ENCODE results near the gene IRF8.
"Not testable (repeated sequence)": the region's sequence is repeated elsewhere in the genome, so short reads cannot be mapped to it uniquely, and the experiment has no call there.

IRF8 gene, protein sequence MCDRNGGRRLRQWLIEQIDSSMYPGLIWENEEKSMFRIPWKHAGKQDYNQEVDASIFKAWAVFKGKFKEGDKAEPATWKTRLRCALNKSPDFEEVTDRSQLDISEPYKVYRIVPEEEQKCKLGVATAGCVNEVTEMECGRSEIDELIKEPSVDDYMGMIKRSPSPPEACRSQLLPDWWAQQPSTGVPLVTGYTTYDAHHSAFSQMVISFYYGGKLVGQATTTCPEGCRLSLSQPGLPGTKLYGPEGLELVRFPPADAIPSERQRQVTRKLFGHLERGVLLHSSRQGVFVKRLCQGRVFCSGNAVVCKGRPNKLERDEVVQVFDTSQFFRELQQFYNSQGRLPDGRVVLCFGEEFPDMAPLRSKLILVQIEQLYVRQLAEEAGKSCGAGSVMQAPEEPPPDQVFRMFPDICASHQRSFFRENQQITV

GRCh38 chr16:85898521-85899442 is at the start of gene IRF8:
Gene IRF8, plus strand, starts transcription at chr16:85899162. Its CDS starts 3,854 bp downstream, at chr16:85903016.
- peak; percentile 62 for DNase-seq

- DNase-seq: no peak
These were observed 49.6 kb upstream of the IRF8 start for GRCh38 chr16:85849388-85849787.

DNA sequence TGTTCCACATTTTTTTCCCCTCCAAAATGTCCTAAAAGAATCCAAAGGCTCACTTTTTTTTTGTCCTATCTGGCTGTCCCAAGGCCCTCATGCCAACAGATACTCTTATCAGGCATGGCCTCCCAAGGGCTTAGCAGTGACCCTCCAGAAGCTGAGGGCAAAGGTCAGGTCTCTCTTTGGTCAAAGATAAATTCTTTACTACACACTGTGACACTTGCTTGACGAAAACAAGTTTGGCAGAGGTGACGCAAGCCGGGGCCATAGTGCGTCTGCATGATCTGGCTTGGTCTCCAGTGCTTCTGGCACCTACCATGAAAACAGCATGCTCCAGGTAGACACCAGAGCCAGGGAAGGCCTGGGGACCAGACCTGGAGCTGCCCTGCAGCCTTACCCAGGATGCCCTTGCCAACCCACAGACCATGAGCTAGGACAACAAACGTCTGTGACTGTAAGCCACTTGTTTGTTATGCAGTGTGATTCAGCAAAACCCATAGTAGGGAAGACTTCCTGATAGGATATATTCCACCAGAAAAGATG is 48.5 kb upstream of the IRF8 start:
- DNase-seq: no peak

- DNase-seq: no peak
These were observed 47.8 kb upstream of the IRF8 start for GRCh38 chr16:85851034-85851785.

GRCh38 chr16:85853547-85854545 is 45.1 kb upstream of the IRF8 start:
- DNase-seq: no peak

DNA sequence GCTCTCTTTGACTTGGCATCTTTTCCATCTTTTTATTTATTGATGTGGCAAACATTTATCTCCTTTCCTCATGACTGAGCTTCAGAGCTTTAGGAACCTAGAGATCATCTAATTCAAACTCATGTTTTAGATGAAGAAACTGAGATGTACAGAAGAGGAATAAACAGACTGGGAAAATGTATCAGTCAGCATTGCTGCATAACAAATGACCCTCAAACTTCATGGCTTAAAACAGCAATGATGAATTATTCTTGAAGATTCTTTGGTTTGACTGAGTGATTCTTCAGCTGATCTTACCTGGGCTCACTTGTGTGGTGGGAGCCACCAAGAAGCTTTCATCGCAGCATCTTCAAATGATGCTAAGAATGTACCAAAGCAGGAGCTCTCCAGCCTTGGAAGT is 44.0 kb upstream of the IRF8 start:
- DNase-seq: no peak

GRCh38 chr16:85856079-85856478 is 42.9 kb upstream of the IRF8 start:
- no peak for DNase-seq

DNA sequence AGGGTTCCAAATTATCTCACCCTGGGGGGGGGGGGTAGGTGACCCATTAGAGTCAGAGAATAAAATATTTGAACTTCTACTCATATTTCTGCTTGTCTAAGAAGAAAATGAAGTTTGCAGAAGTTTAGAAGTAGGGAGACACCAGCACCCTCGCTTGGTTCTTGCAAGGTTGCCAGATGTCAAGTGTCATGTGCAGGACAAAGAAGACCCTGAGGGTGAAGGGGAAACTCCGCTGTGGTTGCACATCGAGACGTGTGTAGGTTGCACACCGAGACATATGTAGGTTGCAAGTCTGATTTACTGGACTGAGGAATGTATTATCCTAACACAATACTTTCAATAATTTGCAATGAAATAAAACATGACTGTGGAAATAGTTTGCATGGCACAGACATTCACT is 42.4 kb upstream of the IRF8 start:
- no peak for DNase-seq

GRCh38 chr16:85857406-85857805 is 41.6 kb upstream of the IRF8 start:
- no peak for DNase-seq

DNA sequence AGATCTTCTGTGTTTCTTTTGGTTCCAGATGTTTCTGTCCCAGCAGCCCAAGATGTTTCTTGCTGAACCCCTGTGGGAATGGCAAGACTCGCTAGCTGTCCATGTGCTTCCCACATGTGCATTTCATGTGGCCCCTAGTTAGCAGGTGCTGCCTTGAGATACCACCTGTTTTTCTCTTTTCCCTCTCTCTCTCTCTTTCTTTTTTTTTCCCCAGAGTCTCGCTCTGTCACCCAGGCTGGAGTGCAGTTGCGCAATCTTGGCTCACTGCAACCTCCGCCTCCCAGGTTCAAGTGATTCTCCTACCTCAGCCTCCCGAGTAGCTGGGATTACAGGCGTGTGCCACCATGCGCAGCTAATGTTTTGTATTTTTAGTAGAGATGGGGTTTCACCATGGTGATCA is 40.4 kb upstream of the IRF8 start:
- DNase-seq: not testable (repeated sequence)

DNA sequence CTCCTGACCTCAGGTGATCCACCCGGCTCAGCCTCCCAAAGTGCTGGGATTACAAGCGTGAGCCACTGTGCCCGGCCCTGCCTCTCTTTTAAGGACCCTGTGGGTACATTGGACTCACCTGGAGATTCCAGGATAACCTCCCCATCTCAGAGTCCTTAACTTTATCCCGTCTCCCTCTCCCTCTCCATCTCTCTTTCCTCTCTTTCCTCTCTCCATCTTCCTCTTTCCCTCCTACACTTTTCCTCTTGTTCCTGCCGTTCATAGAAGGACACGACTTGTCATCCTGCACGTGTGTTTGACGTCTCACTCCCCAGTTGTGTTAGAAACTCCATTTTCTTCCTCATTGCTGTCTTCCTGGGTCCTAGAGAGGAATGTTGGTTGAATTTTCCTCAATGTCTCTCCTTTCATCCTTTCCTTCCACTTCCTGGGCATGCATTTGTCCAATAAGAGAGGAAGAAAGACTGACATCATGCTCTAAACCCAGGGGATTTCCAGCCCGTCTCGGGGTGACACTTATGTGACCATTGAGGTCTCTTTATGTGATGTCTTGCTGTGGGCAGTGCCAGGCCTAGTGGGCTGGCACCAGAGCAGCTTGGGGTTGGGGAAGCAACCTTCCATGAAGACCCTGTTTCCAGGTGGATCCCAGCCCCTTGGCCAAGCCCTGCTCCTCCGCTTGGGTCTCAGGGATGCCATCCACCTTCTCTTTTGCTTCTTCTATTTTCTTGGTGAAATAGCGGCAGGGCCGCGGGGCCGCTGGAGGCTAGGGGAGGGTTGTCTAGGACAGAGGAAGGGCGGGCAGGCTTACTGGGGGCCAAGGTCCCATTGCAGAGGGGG is 39.8 kb upstream of the IRF8 start:
- no peak for DNase-seq

DNA sequence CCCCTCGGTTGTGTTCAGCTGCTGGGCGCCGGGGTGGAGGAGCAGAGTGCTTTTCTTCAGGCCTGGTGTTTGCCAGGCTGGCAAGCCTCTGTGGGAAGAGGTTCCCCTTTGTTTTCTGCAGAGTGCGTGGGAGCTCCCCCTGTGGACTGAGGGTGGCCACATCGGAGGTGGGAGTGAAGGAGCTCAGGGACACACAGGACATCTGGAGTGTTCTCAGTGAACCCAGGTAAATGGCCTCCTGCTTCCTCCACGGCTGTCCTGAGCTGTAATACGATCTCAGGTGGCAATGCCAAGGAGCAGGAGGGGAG is 39.2 kb upstream of the IRF8 start:
- no peak for DNase-seq

DNA sequence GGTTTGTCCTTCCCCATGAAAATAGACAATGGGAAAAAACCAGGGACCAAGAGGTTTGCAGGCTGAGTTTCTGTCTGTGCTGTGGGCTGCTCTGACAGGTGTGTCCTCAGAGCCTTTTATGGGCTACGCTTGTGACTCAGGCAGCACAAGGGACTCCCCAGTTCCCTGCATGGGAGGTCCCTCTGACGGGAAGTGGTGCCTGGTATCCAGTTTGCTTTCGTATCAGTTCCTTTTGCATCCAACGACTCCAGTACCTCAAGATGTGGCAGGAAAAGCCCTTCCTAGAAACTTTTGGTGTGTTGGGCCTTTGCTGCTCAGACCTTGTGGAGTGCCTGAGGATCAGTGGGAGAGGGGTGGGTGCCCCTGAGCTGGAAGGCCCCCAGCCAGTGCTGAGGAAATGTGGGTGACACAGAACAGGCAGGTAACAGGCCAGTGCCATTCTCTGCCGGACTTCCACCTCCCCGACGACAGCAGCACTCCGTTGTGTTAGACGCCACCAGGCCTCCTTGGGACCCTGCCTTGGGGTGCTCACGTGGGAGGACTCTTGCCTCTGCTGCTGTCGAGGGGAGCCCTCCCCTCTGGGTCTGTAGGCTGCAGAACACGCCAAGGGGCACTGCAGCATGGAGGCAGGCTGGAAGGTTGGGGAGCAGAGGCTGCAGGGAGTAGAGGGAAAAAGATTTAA is 38.4 kb upstream of the IRF8 start:
- no peak for DNase-seq

GRCh38 chr16:85861095-85861825 is 37.7 kb upstream of the IRF8 start:
- no peak for DNase-seq

- no peak for DNase-seq
These were observed 36.2 kb upstream of the IRF8 start for GRCh38 chr16:85862476-85863383.

- DNase-seq: no peak
These were observed 35.6 kb upstream of the IRF8 start for GRCh38 chr16:85863384-85863774.

GRCh38 chr16:85864965-85865364 is 34.0 kb upstream of the IRF8 start:
- DNase-seq: no peak

- DNase-seq: no peak
These were observed 31.8 kb upstream of the IRF8 start for GRCh38 chr16:85867189-85867588.

Data from NCI-H1105 treated with DMSO at 0.1 percent for 48 hours (cell line).